ENCODE data around the gene MIA2.

Gene MIA2

GRCh38 chr14:39364509-39364908 lies 130.8 kb downstream of the MIA2 start:
- TF ChIP-seq POLR2A (IDR thresholded peaks at IDR 0.05; ENCODE audit: low read depth, low read length), result no peak

DNA sequence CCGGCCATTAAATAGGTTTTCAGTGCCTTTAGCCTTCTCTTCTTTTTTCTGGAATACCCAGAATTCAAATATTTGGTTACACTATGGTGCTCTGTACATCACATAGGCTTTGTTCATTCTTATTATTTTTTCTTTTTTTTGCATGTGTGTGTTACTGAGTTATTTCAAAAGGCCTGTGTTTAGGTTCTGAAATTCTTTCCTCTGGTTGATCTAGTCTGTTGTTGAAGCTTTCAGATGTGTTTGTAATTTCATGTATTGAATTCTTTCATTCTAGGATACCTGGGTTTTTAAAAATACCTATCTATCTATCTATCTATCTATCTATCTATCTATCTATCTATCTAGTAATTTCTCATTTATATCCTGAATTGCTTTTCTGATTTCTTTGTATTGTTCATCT lies 131.6 kb downstream of the MIA2 start:
- DNase-seq (ENCODE audit: insufficient read length, low spot score) (no peak), FAIRE-seq (no peak)
- TF ChIP-seq POLR2A (IDR thresholded peaks at IDR 0.05; ENCODE audit: low read depth, low read length), result no peak

More at GRCh38 chr14:39364509-39364908, 130.8 kb downstream of the MIA2 start:
- FAIRE-seq (no peak), DNase-seq (ENCODE audit: insufficient read length, low spot score) (no peak)

DNA sequence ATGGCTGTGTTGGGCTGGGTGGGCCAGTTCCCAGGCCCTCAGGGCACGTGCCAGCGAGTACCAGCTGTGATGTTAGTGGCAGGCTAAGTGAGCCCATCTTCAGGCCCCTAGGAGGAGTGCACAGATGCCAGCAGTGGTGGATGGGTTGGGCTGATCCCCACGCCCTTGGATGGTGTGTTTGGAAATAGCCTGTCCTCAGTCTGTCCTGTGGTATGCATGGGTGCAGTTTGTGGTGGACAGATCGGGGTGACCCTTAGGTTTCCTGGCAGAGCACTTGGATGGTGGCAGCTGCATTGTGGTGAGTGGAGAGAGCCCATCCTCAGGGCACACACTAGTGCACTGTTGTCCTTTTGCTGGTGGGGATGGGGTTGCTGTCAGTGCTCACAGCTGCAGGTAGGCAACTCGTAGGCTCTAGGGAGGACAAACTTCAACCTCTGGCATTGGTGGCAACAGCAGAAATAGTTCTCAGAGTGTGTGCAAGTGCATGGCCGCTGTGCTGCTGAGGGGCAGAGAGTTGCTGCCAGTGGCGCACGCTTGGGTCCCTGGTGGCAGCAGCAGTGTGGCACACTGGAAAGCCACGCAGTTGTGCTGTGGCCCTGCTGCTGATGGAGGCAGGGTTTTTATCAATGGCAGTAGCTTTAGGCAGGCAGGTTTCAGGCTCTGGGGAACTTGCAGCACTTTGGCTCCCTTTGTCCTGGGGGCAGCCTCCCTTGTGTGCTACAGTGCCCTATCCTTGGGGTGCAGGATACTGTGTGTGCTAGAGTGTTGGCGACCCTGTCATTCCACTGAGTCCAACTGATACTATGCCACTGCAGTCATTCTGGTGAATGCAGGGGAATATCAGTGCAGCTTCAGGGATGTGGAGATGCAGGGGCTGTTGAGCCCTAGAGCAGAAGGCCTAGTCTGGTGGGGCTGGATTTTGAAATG lies 133.0 kb downstream of the MIA2 start:
- TF ChIP-seq POLR2A (IDR thresholded peaks at IDR 0.05; ENCODE audit: low read depth, low read length), result no peak
- no peak for FAIRE-seq
- no peak for DNase-seq (ENCODE audit: insufficient read length, low spot score)

GRCh38 chr14:39367387-39367751 lies 133.7 kb downstream of the MIA2 start:
- FAIRE-seq (no peak), DNase-seq (ENCODE audit: insufficient read length, low spot score) (no peak)
- TF ChIP-seq POLR2A (IDR thresholded peaks at IDR 0.05; ENCODE audit: low read depth, low read length), result no peak

DNA sequence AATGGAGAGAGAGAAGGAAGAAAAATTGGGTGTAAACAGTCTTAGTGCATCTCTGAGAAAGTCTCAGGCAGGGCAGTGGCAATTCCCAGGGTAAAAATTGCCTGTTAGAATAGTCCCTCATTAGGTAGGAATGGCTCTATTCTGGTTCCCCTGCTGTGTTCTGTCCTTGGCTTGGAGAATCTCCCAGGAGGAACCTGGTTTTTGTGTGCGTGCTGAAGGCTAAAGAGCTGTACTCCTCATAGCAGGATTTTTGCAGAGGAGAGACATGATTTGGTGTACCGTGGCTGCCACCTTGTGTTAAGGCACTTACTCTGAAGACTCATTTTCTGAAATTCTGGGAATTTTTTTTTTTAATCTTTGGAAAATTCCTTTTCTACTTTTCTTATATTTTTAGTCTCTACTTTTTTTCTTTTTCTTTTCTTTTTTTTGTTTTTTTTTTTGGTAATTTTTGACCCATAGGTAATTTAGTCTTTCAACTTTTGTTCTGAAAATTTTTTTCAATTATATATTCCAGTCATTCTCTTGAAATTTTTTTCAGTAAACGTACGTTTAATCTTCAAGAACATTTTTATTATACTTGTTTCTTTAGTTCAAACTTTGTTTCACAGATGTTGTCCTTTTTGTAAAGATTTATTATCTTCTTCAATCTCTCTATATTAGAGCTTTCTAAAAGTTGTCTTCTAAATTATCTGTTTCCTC lies 134.7 kb downstream of the MIA2 start:
- no peak for TF ChIP-seq POLR2A (IDR thresholded peaks at IDR 0.05; ENCODE audit: low read depth, low read length)
- peak; percentile 13 for DNase-seq (ENCODE audit: insufficient read length, low spot score)
- peak; percentile 65 for FAIRE-seq

DNA sequence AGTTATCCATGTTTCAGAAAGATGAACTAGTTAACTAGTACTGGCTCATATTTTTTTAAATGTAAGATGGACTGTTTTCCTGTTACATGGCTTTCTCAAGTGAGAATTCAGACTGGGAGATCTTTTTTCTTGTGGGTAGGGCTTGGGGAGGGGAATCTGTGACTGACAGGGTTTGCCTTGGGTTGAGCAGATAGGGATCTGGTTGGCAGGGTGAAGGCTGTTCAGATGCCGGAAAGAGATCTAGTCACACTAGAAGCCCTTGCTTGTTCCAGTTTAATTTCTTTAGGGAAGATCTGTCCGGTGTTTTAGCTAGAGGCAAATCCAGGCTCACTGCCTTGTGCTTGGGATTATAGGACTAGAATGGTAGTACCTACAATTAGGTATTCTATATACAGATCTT lies 135.3 kb downstream of the MIA2 start:
- TF ChIP-seq POLR2A (IDR thresholded peaks at IDR 0.05; ENCODE audit: low read depth, low read length), result no peak
- DNase-seq (ENCODE audit: insufficient read length, low spot score) (no peak), FAIRE-seq (no peak)

GRCh38 chr14:39370415-39370814 lies 136.7 kb downstream of the MIA2 start:
- TF ChIP-seq POLR2A (IDR thresholded peaks at IDR 0.05; ENCODE audit: low read depth, low read length), result no peak
- no peak for FAIRE-seq
- no peak for DNase-seq (ENCODE audit: insufficient read length, low spot score)

- no peak for TF ChIP-seq POLR2A (IDR thresholded peaks at IDR 0.05; ENCODE audit: low read depth, low read length)
- no peak for DNase-seq (ENCODE audit: insufficient read length, low spot score)
- FAIRE-seq, result no peak
Measured at GRCh38 chr14:39372656-39373055, 138.9 kb downstream of the MIA2 start.

GRCh38 chr14:39374851-39375250 lies 141.1 kb downstream of the MIA2 start:
- FAIRE-seq, result peak; percentile 27

GRCh38 chr14:39376667-39377403 lies 143.1 kb downstream of the MIA2 start:
- FAIRE-seq, result peak; percentile 48
- DNase-seq (ENCODE audit: insufficient read length, low spot score), result no peak
- no peak for TF ChIP-seq POLR2A (IDR thresholded peaks at IDR 0.05; ENCODE audit: low read depth, low read length)

More at GRCh38 chr14:39374851-39375250, 141.1 kb downstream of the MIA2 start:
- no peak for TF ChIP-seq POLR2A (IDR thresholded peaks at IDR 0.05; ENCODE audit: low read depth, low read length)
- DNase-seq (ENCODE audit: insufficient read length, low spot score), result no peak

- FAIRE-seq, result no peak
- TF ChIP-seq POLR2A (IDR thresholded peaks at IDR 0.05; ENCODE audit: low read depth, low read length), result no peak
- no peak for DNase-seq (ENCODE audit: insufficient read length, low spot score)
Measured at GRCh38 chr14:39381366-39381765, 147.7 kb downstream of the MIA2 start.

GRCh38 chr14:39382463-39382862 lies 148.7 kb downstream of the MIA2 start:
- DNase-seq (ENCODE audit: insufficient read length, low spot score) (no peak), FAIRE-seq (no peak)
- no peak for TF ChIP-seq POLR2A (IDR thresholded peaks at IDR 0.05; ENCODE audit: low read depth, low read length)

DNA sequence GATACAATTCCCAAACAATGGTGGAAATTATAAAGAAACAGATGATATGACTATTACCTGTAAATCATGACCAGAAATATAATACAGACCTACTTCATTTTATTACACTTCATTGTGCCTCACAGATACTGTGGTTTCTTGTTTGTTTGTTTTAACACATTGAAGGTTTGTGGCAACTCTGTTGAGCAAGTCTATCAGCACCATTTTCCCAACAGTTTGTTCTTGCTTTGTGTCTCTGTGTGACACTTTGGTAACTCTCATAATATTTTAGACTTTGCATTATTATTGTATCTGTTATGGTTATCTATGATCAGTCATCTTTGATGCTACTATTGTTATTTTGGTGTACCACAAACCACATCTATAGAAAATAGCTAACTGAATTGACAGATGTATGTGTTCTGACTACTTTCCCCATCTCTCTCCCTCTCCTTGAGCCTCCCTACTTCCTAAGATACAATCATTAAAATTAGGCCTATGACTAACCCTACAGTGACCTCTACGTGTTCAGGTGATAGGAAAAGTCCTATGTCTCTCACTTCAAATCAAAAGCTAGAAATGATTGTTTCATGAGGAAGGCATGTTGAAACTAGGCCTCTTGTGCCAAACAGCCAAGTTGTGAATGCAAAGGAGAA lies 149.4 kb downstream of the MIA2 start:
- no peak for TF ChIP-seq POLR2A (IDR thresholded peaks at IDR 0.05; ENCODE audit: low read depth, low read length)
- FAIRE-seq (no peak), DNase-seq (ENCODE audit: insufficient read length, low spot score) (no peak)

GRCh38 chr14:39383741-39384140 lies 150.0 kb downstream of the MIA2 start:
- DNase-seq (ENCODE audit: insufficient read length, low spot score), result no peak
- no peak for TF ChIP-seq POLR2A (IDR thresholded peaks at IDR 0.05; ENCODE audit: low read depth, low read length)
- FAIRE-seq, result no peak
